Sigmoid colon (tissue), 7 donors: ENCODE results near the gene MRGPRD. TPM values are rescaled to one million over a fixed set of nuclear protein-coding genes. Genes with fewer than 3 reads are reported as not detected.
"Not testable (repeated sequence)": the region's sequence is repeated elsewhere in the genome, so short reads cannot be mapped to it uniquely, and the experiment has no call there.

Experiments used
- DNase-seq: peaks from one replicate; pipeline ENCODE4 v3.0.0-alpha.2; 2019
- H3K27ac ChIP-seq, 4 donors: fragments of 200-600 bp; sonication (generic); one replicate each; pipeline ENCODE4 v1.5.1; 2016 to 2019; ENCODE audit warnings: mild to moderate bottlenecking in 1 of 4
- H3K27me3 ChIP-seq, 3 donors: fragments of 200-600 bp; sonication (generic); one replicate each; pipeline ENCODE4 v1.5.1; 2019; ENCODE audit warnings: mild to moderate bottlenecking in 1 of 3
- H3K36me3 ChIP-seq, 4 donors: fragments of 200-600 bp; sonication (generic); one replicate each; pipeline ENCODE4 v1.5.1; 2016 to 2019
- H3K4me1 ChIP-seq, 4 donors: fragments of 200-600 bp; sonication (generic); one replicate each; pipeline ENCODE4 v1.5.1; 2017 to 2019
- H3K4me3 ChIP-seq, 4 donors: fragments of 200-600 bp; sonication (generic); one replicate each; pipeline ENCODE4 v1.5.1; 2017 to 2019; ENCODE audit warnings: mild to moderate bottlenecking in 2 of 4, moderate library complexity in 1 of 4
- H3K9me3 ChIP-seq, 4 donors: fragments of 200-600 bp in 3 of 4; sonication (generic) in 3 of 4; one replicate each; pipeline versions ENCODE4 v1.5.1 to v1.6.1; 2013 to 2019
- EP300 ChIP-seq, 4 donors: sonication (generic); formaldehyde crosslinking; IDR thresholded peaks; one replicate each; pipeline ENCODE4 v1.6.1; 2017; ENCODE audit warnings: antibody characterized with exemption in 4 of 4
- POLR2A ChIP-seq, 2 donors: fragments of 450-650 bp; IDR thresholded peaks; one replicate each; pipeline ENCODE4 v1.6.1; 2016; ENCODE audit warnings: antibody characterized with exemption in 2 of 2, mild to moderate bottlenecking in 2 of 2, moderate library complexity in 2 of 2
- POLR2AphosphoS5 ChIP-seq, 4 donors: sonication (generic); formaldehyde crosslinking; IDR thresholded peaks; one replicate each; pipeline ENCODE4 v1.6.1; 2017; ENCODE audit warnings: antibody characterized with exemption in 4 of 4
- WGBS, 2 donors: extraction: QIAGEN DNeasy Blood & Tissue Kit; methylation state at CpG; one replicate each; pipeline ENCODE4 v1.1.7; 2013; 5-methylcytosine and 5-hydroxymethylcytosine counted together
- intact Hi-C: fragments of 100-400 bp; cut with DNase I; formaldehyde crosslinking; loops from one replicate; pipeline ENCODE4 v1.15.1; 2023
- polyA plus RNA-seq, 3 donors: library from polyadenylated mRNA; stranded (reverse); fragments of 200-250 nt; gene quantifications; one replicate each; pipeline ENCODE4 v1.2.3, GENCODE V29; 2013
- total RNA-seq, 4 donors: library from RNA; depleted of rRNA; stranded (reverse); fragments of >200 nt; gene quantifications; one replicate each; pipeline ENCODE4 v1.1.0, GENCODE V29; 2016
- TF ChIP-seq, protein P1 (sequence below), 4 experiments: fragments of 450-650 bp in 3 of 4; fragments of 200-600 bp in 1 of 4; IDR thresholded peaks; one replicate each; pipeline ENCODE4 v1.5.1; 2016 to 2019; ENCODE audit warnings: antibody characterized with exemption in 4 of 4, mild to moderate bottlenecking in 3 of 4, moderate library complexity in 2 of 4
- donor health status: healthy with polysubstance abuse.
- donor health status: Bipolar disorder and iron deficiency.
- donor health status: healthy.

The MRGPRD gene
- total and polyA plus RNA-seq, 7 donors, result 1.9 to 2.2 (median 2.1) TPM; not detected in 4

GRCh38 chr11:68999748-69000355 lies 19.1 kb upstream of the MRGPRD start:
- not testable (repeated sequence) for H3K27me3 ChIP-seq, H3K9me3 ChIP-seq, H3K4me3 ChIP-seq
- WGBS, 2 donors, result 78 to 92% methylated on average over 12 of the region's 12 CpGs
- TF ChIP-seq POLR2AphosphoS5 (IDR thresholded peaks at IDR 0.05), result peak in 1 of 4 donors; percentile 3
- peaks cover 0 to 74% (median 72%) of the 10 kb centered on the region in 4 donors for H3K4me1 ChIP-seq
- intact Hi-C loops, result loop anchor here (2.0 to 5.0 kb wide), 2 partner anchors 43 to 53 kb away; no protein-coding TSS in a partner anchor
- peak overlapping the region; percentile 91 to 100 (median 98) for H3K27ac ChIP-seq
- DNase-seq, result peak; percentile 69
- peaks cover 9 to 17% (median 12%) of the 10 kb centered on the region in 4 donors for H3K36me3 ChIP-seq

DNA sequence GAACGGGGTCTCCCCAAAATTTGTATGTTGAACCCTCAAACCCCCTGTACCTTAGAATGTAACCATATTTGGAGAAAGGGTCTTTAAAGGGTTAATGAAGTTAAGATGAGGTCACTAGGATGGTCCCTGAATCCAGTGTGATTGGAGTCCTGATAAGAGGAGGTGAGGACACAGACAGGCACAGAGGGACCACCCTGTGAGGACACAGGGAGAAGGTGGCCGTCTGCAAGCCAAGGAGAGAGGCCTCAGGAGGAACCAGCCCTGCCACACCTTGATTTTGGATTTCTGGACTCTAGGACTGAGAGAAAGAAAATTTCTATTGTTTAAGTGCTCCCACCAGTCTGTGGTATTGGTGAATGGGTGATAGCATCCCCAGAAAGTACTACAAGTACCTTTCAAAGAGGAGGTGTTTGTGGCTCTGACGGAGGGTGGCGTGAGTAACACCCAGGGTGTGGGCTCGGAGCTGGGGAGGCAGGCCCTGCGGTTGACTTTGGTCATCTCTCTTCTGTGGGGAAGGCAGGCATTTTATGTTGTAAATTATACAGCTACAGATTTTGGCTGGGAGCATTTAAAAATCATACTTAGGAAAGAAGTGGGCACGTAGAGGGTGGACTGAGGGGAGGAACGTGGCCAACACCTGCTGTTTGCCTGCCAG lies 18.4 kb upstream of the MRGPRD start:
- Histone ChIP-seq H3K4me1 (peaks cover 0 to 68% (median 65%) of the 10 kb centered on the region in 4 donors), H3K9me3 (no peaks in the 10 kb centered on the region), H3K4me3 (no peak overlapping the region), H3K27ac (peak overlapping the region; percentile 91 to 100 (median 98)), H3K36me3 (peaks cover 3 to 10% (median 6%) of the 10 kb centered on the region in 4 donors), H3K27me3 (no peaks in the 10 kb centered on the region)
- WGBS, 2 donors, result 73 to 84% methylated on average over 8 of the region's 8 CpGs
- peak; percentile 83 for DNase-seq
- TF ChIP-seq POLR2A (IDR thresholded peaks at IDR 0.05), result no peak
- TF ChIP-seq EP300 (IDR thresholded peaks at IDR 0.05), result peak in 1 of 4 donors; percentile 5
- TF ChIP-seq, protein P1, sequence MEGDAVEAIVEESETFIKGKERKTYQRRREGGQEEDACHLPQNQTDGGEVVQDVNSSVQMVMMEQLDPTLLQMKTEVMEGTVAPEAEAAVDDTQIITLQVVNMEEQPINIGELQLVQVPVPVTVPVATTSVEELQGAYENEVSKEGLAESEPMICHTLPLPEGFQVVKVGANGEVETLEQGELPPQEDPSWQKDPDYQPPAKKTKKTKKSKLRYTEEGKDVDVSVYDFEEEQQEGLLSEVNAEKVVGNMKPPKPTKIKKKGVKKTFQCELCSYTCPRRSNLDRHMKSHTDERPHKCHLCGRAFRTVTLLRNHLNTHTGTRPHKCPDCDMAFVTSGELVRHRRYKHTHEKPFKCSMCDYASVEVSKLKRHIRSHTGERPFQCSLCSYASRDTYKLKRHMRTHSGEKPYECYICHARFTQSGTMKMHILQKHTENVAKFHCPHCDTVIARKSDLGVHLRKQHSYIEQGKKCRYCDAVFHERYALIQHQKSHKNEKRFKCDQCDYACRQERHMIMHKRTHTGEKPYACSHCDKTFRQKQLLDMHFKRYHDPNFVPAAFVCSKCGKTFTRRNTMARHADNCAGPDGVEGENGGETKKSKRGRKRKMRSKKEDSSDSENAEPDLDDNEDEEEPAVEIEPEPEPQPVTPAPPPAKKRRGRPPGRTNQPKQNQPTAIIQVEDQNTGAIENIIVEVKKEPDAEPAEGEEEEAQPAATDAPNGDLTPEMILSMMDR (IDR thresholded peaks at IDR 0.05), result no peak
- TF ChIP-seq POLR2AphosphoS5 (IDR thresholded peaks at IDR 0.05), result peak in 2 of 4 donors; percentile 14 to 27
- intact Hi-C loops, result loop anchor here (2.0 kb wide), 1 partner anchor 42 kb away; no protein-coding TSS in a partner anchor

GRCh38 chr11:68998390-68998911 lies 17.7 kb upstream of the MRGPRD start:
- TF ChIP-seq POLR2A (IDR thresholded peaks at IDR 0.05) (no peak), POLR2AphosphoS5 (IDR thresholded peaks at IDR 0.05) (peak in 2 of 4 donors; percentile 26 to 36)

GRCh38 chr11:68997995-68998348 lies 17.2 kb upstream of the MRGPRD start:
- TF ChIP-seq EP300 (IDR thresholded peaks at IDR 0.05) (no peak), POLR2A (IDR thresholded peaks at IDR 0.05) (no peak), POLR2AphosphoS5 (IDR thresholded peaks at IDR 0.05) (no peak)
- TF ChIP-seq, protein P1 (IDR thresholded peaks at IDR 0.05), result no peak
- Histone ChIP-seq H3K27me3 (no peaks in the 10 kb centered on the region), H3K4me1 (peaks cover 0 to 55% (median 53%) of the 10 kb centered on the region in 4 donors), H3K27ac (peak overlapping the region; percentile 91 to 100 (median 98)), H3K9me3 (no peaks in the 10 kb centered on the region), H3K4me3 (no peak overlapping the region), H3K36me3 (no peaks in the 10 kb centered on the region)
- DNase-seq, result peak; percentile 20
- intact Hi-C loops, result loop anchor here (2.0 kb wide), 1 partner anchor 41 kb away; no protein-coding TSS in a partner anchor

More at GRCh38 chr11:68998390-68998911, 17.7 kb upstream of the MRGPRD start:
- Histone ChIP-seq H3K36me3 (peaks cover 0 to 3% (median 0%) of the 10 kb centered on the region in 4 donors), H3K27me3 (no peaks in the 10 kb centered on the region), H3K4me3 (no peak overlapping the region), H3K9me3 (no peaks in the 10 kb centered on the region), H3K27ac (peak overlapping the region; percentile 91 to 100 (median 98)), H3K4me1 (peaks cover 0 to 60% (median 58%) of the 10 kb centered on the region in 4 donors)
- DNase-seq, result peak; percentile 85
- WGBS, 2 donors, result 35 to 43% methylated on average over 13 of the region's 13 CpGs
- intact Hi-C loops, result loop anchor here (2.0 kb wide), 1 partner anchor 42 kb away; no protein-coding TSS in a partner anchor

DNA sequence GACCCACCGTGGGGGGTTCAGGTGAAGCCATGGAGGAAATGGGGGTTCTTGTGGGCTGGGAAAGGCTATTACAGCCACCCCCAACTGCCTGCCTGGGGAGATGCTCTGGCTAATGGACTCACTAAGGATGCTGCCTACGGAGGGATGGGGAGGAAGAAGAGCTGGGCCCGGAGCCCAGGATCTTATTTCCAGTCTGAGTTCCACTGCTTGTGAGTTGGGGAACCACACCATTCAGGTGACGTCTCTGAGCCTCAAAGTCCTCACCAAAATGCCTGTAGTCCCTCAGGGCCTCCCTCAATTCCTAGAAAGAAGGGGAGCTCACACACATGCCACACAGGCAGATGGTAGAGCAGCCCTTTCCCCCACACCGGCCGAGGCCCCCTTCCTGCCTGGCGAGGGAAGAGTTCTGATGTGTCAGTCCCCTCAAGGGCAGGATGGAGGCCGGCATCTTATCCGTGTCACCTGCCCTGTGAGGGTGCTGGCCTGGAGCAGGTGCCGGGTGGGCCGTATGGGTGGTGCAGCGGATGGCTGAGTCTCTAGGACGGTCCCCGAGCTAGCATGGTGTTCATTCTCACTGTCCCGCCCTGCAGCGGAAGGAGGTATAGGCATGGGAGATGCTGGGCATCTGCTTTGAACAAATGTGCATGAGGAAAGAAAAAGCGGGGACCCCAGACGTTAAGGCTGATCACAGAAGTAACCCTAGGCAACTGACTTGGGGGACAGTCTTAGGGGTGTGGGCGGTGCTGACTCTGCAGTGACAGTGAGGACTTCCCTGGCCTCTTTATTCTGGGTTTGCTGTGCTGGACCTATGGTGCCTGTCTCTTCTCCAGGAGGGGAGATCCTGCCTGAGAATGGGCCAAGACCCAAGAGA lies 16.6 kb upstream of the MRGPRD start:
- Histone ChIP-seq H3K27me3 (no peaks in the 10 kb centered on the region), H3K27ac (peak overlapping the region; percentile 91 to 100 (median 98)), H3K4me3 (no peak overlapping the region), H3K36me3 (no peaks in the 10 kb centered on the region), H3K9me3 (no peaks in the 10 kb centered on the region), H3K4me1 (peaks cover 0 to 49% (median 47%) of the 10 kb centered on the region in 4 donors)
- DNase-seq, result peak; percentile 66
- intact Hi-C loops, result no loop called here
- 87 to 94% methylated on average over 19 of the region's 19 CpGs for WGBS, 2 donors
- TF ChIP-seq POLR2AphosphoS5 (IDR thresholded peaks at IDR 0.05) (no peak), EP300 (IDR thresholded peaks at IDR 0.05) (no peak), POLR2A (IDR thresholded peaks at IDR 0.05) (no peak)
- TF ChIP-seq, protein P1 (IDR thresholded peaks at IDR 0.05), result no peak
